T-helper 17 cell (primary cell): ENCODE data around the gene SLC25A21. TPM values are rescaled to one million over a fixed set of nuclear protein-coding genes. Genes with fewer than 3 reads are reported as not detected.
"Not testable (repeated sequence)": the region's sequence is repeated elsewhere in the genome, so short reads cannot be mapped to it uniquely, and the experiment has no call there.

Source experiments
- ATAC-seq: fragments of 150-1000 bp; cut with Tn5 transposase; 2 replicates; pipeline ENCODE4 v1.10.0; 2021; ENCODE audit warnings: mild to moderate bottlenecking, moderate library complexity
- DNase-seq, 3 donors: peaks; one replicate each; pipeline versions ENCODE4 v3.0.0 to v3.0.0-alpha.2; 2020 to 2021
- H3K9me3 ChIP-seq: one replicate; pipeline ENCODE4 v1.7.0; 2013; ENCODE audit warnings: low read length, mild to moderate bottlenecking; ENCODE audit not compliant: control insufficient read depth, poor library complexity, severe bottlenecking
- H3K27ac Mint-ChIP-seq: one replicate; pipeline ENCODE4 v1.8.0; 2022; ENCODE audit warnings: mild to moderate bottlenecking, moderate library complexity, mixed read lengths
- H3K27me3 Mint-ChIP-seq: one replicate; pipeline ENCODE4 v1.8.0; 2022; ENCODE audit warnings: mixed read lengths
- H3K36me3 Mint-ChIP-seq: one replicate; pipeline ENCODE4 v1.8.0; 2022; ENCODE audit warnings: low read depth, mixed read lengths
- H3K4me1 Mint-ChIP-seq: one replicate; pipeline ENCODE4 v1.8.0; 2022; ENCODE audit warnings: mild to moderate bottlenecking, mixed read lengths
- H3K4me3 Mint-ChIP-seq: one replicate; pipeline ENCODE4 v1.8.0; 2022; ENCODE audit warnings: mild to moderate bottlenecking, moderate library complexity, mixed read lengths
- total RNA-seq, 4 donors: library from RNA in 2 of 4; stranded (reverse) in 2 of 4; gene quantifications; one replicate each; pipeline ENCODE4 v1.2.3 and lab custom pipeline; 2022 to 2026

SLC25A21 gene
- total RNA-seq, 2 donors from 2014 or later = not detected

DNA sequence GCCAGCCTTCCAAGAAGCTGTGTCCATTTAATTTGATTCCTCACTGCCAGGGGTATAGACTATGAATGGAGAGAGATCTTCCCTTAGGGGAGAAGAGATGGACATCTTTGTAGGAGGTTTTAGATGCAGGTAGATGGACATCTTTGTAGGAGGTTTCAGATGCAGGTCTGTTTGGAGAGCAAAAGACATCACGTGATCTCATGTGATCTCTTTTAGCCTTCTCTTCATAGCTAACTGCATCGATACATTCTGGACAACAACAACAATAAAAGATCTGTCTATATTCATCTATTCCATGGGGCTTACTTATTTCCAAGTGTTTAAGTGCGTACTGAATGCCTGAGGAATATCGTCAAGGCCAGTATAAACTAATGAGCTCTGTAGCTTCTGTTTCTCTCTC is 347.6 kb downstream of the SLC25A21 start:
- H3K27ac Mint-ChIP-seq = no peak overlapping the region
- H3K4me1 Mint-ChIP-seq = no peaks in the 10 kb centered on the region
- H3K9me3 ChIP-seq = no peaks in the 10 kb centered on the region
- no peaks in the 10 kb centered on the region for H3K27me3 Mint-ChIP-seq
- H3K4me3 Mint-ChIP-seq = no peak overlapping the region
- DNase-seq (no peak), ATAC-seq (no peak)
- no peaks in the 10 kb centered on the region for H3K36me3 Mint-ChIP-seq

DNA sequence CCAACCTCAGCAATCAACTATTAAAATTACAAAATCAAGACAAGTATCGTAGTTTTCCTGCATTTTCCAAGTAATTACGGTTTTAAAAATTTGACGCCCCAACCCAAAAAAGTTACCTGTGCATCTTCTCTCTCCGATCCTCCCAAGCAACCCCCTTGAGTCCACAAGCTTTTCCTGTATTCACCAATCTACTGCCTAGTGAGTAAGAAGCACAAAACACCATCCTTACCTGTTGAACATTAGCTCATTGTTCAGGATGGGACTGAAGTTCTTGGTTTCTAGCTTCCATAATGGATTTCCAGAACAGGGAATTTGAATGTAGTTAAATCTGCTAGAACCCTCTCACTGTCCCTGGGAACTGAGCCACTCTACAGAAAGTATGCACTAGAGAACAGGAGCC is 348.8 kb downstream of the SLC25A21 start:
- no peak overlapping the region for H3K27ac Mint-ChIP-seq
- H3K36me3 Mint-ChIP-seq = no peaks in the 10 kb centered on the region
- ATAC-seq (no peak), DNase-seq (no peak)
- H3K4me3 Mint-ChIP-seq = no peak overlapping the region
- no peaks in the 10 kb centered on the region for H3K27me3 Mint-ChIP-seq
- no peaks in the 10 kb centered on the region for H3K9me3 ChIP-seq
- no peaks in the 10 kb centered on the region for H3K4me1 Mint-ChIP-seq

- H3K4me3 Mint-ChIP-seq = no peak overlapping the region
- no peaks in the 10 kb centered on the region for H3K36me3 Mint-ChIP-seq
- no peak overlapping the region for H3K27ac Mint-ChIP-seq
- H3K9me3 ChIP-seq = no peaks in the 10 kb centered on the region
- DNase-seq = no peak
- ATAC-seq = no peak
- H3K4me1 Mint-ChIP-seq = no peaks in the 10 kb centered on the region
- H3K27me3 Mint-ChIP-seq = no peaks in the 10 kb centered on the region
Measured at GRCh38 chr14:36822685-36823084, 349.7 kb downstream of the SLC25A21 start.

- Mint-ChIP-seq H3K4me3 (no peak overlapping the region), H3K27me3 (no peaks in the 10 kb centered on the region), H3K27ac (no peak overlapping the region), H3K4me1 (no peaks in the 10 kb centered on the region), H3K36me3 (no peaks in the 10 kb centered on the region)
- DNase-seq = no peak
- H3K9me3 ChIP-seq = no peaks in the 10 kb centered on the region
- no peak for ATAC-seq
Measured at GRCh38 chr14:36820901-36821300, 351.5 kb downstream of the SLC25A21 start.

- H3K36me3 Mint-ChIP-seq = no peaks in the 10 kb centered on the region
- no peak overlapping the region for H3K4me3 Mint-ChIP-seq
- no peaks in the 10 kb centered on the region for H3K9me3 ChIP-seq
- no peak overlapping the region for H3K27ac Mint-ChIP-seq
- ATAC-seq (no peak), DNase-seq (no peak)
- no peaks in the 10 kb centered on the region for H3K27me3 Mint-ChIP-seq
- no peaks in the 10 kb centered on the region for H3K4me1 Mint-ChIP-seq
Measured at GRCh38 chr14:36820111-36820709, 352.2 kb downstream of the SLC25A21 start.

- DNase-seq = no peak
- no peak overlapping the region for H3K4me3 Mint-ChIP-seq
- H3K27me3 Mint-ChIP-seq = no peaks in the 10 kb centered on the region
- H3K4me1 Mint-ChIP-seq = no peaks in the 10 kb centered on the region
- no peaks in the 10 kb centered on the region for H3K9me3 ChIP-seq
- H3K36me3 Mint-ChIP-seq = no peaks in the 10 kb centered on the region
- ATAC-seq = no peak
- H3K27ac Mint-ChIP-seq = no peak overlapping the region
Measured at GRCh38 chr14:36818794-36819384, 353.5 kb downstream of the SLC25A21 start.

GRCh38 chr14:36818246-36818645 is 354.2 kb downstream of the SLC25A21 start:
- no peaks in the 10 kb centered on the region for H3K9me3 ChIP-seq
- no peaks in the 10 kb centered on the region for H3K36me3 Mint-ChIP-seq
- H3K27me3 Mint-ChIP-seq = no peaks in the 10 kb centered on the region
- no peak for DNase-seq
- no peaks in the 10 kb centered on the region for H3K4me1 Mint-ChIP-seq
- H3K27ac Mint-ChIP-seq = no peak overlapping the region
- no peak overlapping the region for H3K4me3 Mint-ChIP-seq
- ATAC-seq = no peak

DNA sequence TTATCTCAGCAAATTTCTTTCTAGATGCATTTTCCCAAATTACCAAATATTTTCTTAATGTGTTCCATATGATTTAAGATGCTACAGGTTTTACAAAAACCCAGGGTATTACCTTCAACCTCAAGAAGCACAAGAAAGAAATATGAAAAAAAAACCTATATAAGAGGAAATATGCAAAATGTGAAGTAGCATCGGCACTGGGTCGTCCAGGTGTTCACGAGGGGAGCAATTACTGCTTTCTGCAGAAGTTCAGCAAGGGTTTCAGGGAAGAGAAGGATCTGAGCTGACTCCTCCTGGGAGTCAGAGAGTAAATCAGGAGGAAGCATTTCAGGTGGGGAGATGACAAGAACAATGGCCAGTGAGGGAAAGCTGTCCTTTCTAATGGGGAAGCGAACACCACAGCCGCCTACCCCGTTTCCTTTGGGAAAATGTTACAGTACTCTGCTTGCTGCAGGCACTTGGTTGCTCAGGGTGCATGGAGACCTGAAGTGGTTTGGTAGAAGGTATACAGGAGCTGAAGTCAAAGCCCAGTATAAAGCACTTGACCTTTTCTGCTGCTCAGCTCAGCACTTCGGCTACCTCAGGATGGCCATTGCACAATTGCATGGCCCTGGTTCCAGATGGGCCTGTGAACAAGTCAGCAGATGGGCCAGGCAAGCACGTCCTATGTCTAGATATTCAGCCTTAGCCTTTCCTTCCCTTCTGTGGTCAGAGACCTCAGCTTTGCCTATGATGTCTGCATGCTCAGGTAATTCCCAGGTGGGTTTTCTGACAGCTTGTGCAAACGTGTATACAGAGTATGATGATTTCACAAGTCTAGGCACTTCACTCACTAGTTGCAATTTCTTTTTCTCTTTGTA is 355.1 kb downstream of the SLC25A21 start:
- DNase-seq (no peak), ATAC-seq (no peak)
- no peaks in the 10 kb centered on the region for H3K36me3 Mint-ChIP-seq
- H3K4me1 Mint-ChIP-seq = no peaks in the 10 kb centered on the region
- H3K27ac Mint-ChIP-seq = no peak overlapping the region
- H3K9me3 ChIP-seq = no peaks in the 10 kb centered on the region
- H3K4me3 Mint-ChIP-seq = no peak overlapping the region
- H3K27me3 Mint-ChIP-seq = no peaks in the 10 kb centered on the region

GRCh38 chr14:36816481-36816880 is 355.9 kb downstream of the SLC25A21 start:
- H3K9me3 ChIP-seq = no peaks in the 10 kb centered on the region
- Mint-ChIP-seq H3K27ac (no peak overlapping the region), H3K27me3 (no peaks in the 10 kb centered on the region), H3K4me1 (no peaks in the 10 kb centered on the region), H3K4me3 (no peak overlapping the region), H3K36me3 (no peaks in the 10 kb centered on the region)
- ATAC-seq (no peak), DNase-seq (no peak)

DNA sequence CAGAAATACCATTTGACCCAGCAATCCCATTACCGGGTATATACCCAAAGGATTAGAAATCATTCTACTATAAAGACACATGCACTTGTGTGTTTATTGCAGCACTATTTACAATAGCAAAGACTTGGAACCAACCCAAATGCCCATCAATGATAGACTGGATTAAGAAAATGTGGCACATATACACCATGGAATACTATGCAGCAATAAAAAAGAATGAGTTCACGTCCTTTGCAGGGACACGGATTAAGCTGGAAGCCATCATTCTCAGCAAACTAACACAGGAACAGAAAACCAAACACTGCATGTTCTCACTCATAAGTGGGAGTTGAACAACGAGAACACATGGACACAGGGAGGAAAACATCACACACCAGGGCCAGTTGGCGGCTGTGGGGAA is 357.6 kb downstream of the SLC25A21 start:
- H3K27me3 Mint-ChIP-seq, H3K36me3 Mint-ChIP-seq, ATAC-seq, H3K27ac Mint-ChIP-seq, H3K9me3 ChIP-seq, H3K4me1 Mint-ChIP-seq, H3K4me3 Mint-ChIP-seq, DNase-seq: not testable (repeated sequence)

GRCh38 chr14:36810209-36810608 is 362.2 kb downstream of the SLC25A21 start:
- Mint-ChIP-seq H3K27me3 (no peaks in the 10 kb centered on the region), H3K4me1 (no peaks in the 10 kb centered on the region), H3K4me3 (no peak overlapping the region), H3K36me3 (no peaks in the 10 kb centered on the region), H3K27ac (no peak overlapping the region)
- no peak for ATAC-seq
- no peaks in the 10 kb centered on the region for H3K9me3 ChIP-seq
- no peak for DNase-seq

- no peaks in the 10 kb centered on the region for H3K27me3 Mint-ChIP-seq
- H3K27ac Mint-ChIP-seq = no peak overlapping the region
- no peaks in the 10 kb centered on the region for H3K9me3 ChIP-seq
- H3K36me3 Mint-ChIP-seq = no peaks in the 10 kb centered on the region
- ATAC-seq (no peak), DNase-seq (no peak)
- H3K4me3 Mint-ChIP-seq = no peak overlapping the region
- H3K4me1 Mint-ChIP-seq = no peaks in the 10 kb centered on the region
Measured at GRCh38 chr14:36807727-36808126, 364.7 kb downstream of the SLC25A21 start.

GRCh38 chr14:36805131-36805559 is 367.3 kb downstream of the SLC25A21 start:
- Mint-ChIP-seq H3K4me3 (no peak overlapping the region), H3K27me3 (no peaks in the 10 kb centered on the region), H3K27ac (no peak overlapping the region), H3K4me1 (no peaks in the 10 kb centered on the region), H3K36me3 (no peaks in the 10 kb centered on the region)
- no peaks in the 10 kb centered on the region for H3K9me3 ChIP-seq
- no peak for ATAC-seq
- DNase-seq = no peak
